HUES6 (cell line): ENCODE measurements around the gene CHI3L2.

Source experiments
- H3K27ac ChIP-seq: 2 replicates; pipeline ENCODE4 v1.7.0; 2013; ENCODE audit warnings: low read depth, mild to moderate bottlenecking, low read length, inconsistent platforms
- H3K27me3 ChIP-seq: 2 replicates; pipeline ENCODE4 v1.6.1; 2013; ENCODE audit warnings: low read length; ENCODE audit not compliant: control insufficient read depth, insufficient read depth
- H3K36me3 ChIP-seq: 2 replicates; pipeline ENCODE4 v1.6.1; 2013; ENCODE audit warnings: low read length; ENCODE audit not compliant: control insufficient read depth, insufficient read depth
- H3K4me1 ChIP-seq: 2 replicates; pipeline ENCODE4 v1.6.1; 2013; ENCODE audit warnings: low read length; ENCODE audit not compliant: control insufficient read depth, insufficient read depth
- H3K4me3 ChIP-seq: 2 replicates; pipeline ENCODE4 v1.5.1; 2013; ENCODE audit warnings: low read depth, low read length
- H3K9ac ChIP-seq: one replicate; pipeline ENCODE4 v1.6.1; 2013; ENCODE audit warnings: mild to moderate bottlenecking, low read length
- H3K9me3 ChIP-seq: 2 replicates; pipeline ENCODE4 v1.6.1; 2013; ENCODE audit warnings: low read depth, low read length; ENCODE audit not compliant: control insufficient read depth, insufficient read depth

The CHI3L2 gene

GRCh38 chr1:111236806-111237205, 9.3 kb downstream of the CHI3L2 start:
- Histone ChIP-seq H3K36me3 (no peaks in the 10 kb centered on the region), H3K27ac (no peak overlapping the region)

GRCh38 chr1:111238056-111238795, 10.7 kb downstream of the CHI3L2 start:
- H3K27me3 ChIP-seq, result no peaks in the 10 kb centered on the region
- H3K9ac ChIP-seq, result no peak overlapping the region
- no peak overlapping the region for H3K27ac ChIP-seq
- no peak overlapping the region for H3K4me3 ChIP-seq
- no peaks in the 10 kb centered on the region for H3K4me1 ChIP-seq
- H3K9me3 ChIP-seq, result 0 out of 2 replicates have a peak, but pooled peaks cover 4% of the 10 kb centered on the region
- no peaks in the 10 kb centered on the region for H3K36me3 ChIP-seq

More at GRCh38 chr1:111236806-111237205, 9.3 kb downstream of the CHI3L2 start:
- Histone ChIP-seq H3K4me3 (no peak overlapping the region), H3K4me1 (no peaks in the 10 kb centered on the region), H3K27me3 (no peaks in the 10 kb centered on the region), H3K9ac (no peak overlapping the region), H3K9me3 (0 out of 2 replicates have a peak, but pooled peaks cover 5% of the 10 kb centered on the region)

GRCh38 chr1:111241797-111242196, 14.3 kb downstream of the CHI3L2 start:
- H3K9me3 ChIP-seq, result no peaks in the 10 kb centered on the region
- no peak overlapping the region for H3K4me3 ChIP-seq
- no peaks in the 10 kb centered on the region for H3K27me3 ChIP-seq
- no peak overlapping the region for H3K27ac ChIP-seq
- no peak overlapping the region for H3K9ac ChIP-seq
- H3K36me3 ChIP-seq, result no peaks in the 10 kb centered on the region
- no peaks in the 10 kb centered on the region for H3K4me1 ChIP-seq

DNA sequence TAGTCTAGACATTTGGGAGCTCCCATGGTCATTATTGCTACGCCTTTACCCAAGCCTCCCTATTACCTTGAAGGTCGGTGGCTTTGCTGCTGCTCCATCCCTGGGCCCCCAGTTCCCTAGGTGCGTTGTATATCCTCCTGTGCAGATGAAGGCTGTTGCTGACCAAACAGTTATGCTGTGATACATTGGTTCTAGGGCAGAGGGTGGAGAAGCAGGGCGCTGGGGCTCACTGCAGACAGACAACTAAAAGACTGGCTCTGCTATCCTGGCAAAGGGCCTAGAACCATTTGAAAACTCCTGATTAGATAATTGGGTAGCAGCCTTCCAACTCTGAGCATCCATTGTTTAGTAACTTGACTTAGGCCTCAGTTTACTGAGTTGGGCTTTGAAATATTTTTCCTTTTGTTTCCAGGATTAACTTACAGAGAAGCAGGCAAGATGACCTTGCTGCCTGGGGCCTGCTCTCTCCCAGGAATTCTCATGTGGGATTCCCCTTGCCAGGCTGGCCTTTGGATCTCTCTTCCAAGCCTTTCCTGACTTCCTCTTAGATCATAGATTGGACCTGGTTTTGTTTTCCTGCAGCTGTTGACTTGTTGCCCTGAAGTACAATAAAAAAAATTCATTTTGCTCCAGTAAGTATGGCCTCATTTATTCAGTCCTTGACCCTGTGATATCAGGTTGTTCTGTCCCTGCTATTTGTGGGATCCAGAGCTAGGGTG, 15.5 kb downstream of the CHI3L2 start:
- H3K27ac ChIP-seq, result no peak overlapping the region
- H3K9ac ChIP-seq, result no peak overlapping the region
- H3K27me3 ChIP-seq, result no peaks in the 10 kb centered on the region
- H3K4me1 ChIP-seq, result no peaks in the 10 kb centered on the region
- no peak overlapping the region for H3K4me3 ChIP-seq
- no peaks in the 10 kb centered on the region for H3K9me3 ChIP-seq
- no peaks in the 10 kb centered on the region for H3K36me3 ChIP-seq

DNA sequence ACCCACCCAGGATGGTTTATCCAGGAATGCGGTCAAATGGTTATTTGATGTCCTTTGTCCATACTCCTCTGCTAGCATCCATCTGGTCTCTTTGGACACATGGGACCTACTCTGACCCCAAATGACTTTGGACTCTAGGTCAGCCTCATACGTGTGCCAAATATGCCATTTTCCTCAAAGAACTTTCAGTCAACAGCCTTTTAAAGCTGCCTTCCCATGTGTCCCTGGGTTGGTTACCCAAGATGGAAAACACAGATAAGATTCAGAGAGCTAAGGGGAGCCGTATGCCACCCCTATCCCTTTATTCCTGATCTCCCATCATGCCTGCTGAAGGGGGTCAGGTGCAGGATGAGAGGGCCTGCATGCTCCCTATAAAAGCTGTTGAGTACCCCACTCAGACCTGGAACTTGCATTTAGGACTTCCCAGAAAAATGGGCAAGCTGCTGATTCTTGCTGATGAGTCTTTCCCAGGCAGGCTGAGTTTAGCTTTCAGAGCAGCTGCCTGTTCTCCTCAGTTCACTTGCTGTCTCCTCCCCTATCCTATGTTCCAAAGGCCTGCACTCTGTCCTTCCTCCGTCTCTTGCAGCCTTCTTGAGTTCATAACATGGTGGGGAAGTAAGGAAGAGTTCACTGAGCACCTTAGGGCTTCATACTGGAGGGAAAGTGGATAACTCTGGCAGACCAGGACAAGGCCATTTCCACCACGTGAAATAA, 19.8 kb downstream of the CHI3L2 start:
- no peaks in the 10 kb centered on the region for H3K9me3 ChIP-seq
- no peak overlapping the region for H3K27ac ChIP-seq
- no peaks in the 10 kb centered on the region for H3K4me1 ChIP-seq
- H3K4me3 ChIP-seq, result no peak overlapping the region
- no peaks in the 10 kb centered on the region for H3K27me3 ChIP-seq
- no peaks in the 10 kb centered on the region for H3K36me3 ChIP-seq
- H3K9ac ChIP-seq, result no peak overlapping the region

DNA sequence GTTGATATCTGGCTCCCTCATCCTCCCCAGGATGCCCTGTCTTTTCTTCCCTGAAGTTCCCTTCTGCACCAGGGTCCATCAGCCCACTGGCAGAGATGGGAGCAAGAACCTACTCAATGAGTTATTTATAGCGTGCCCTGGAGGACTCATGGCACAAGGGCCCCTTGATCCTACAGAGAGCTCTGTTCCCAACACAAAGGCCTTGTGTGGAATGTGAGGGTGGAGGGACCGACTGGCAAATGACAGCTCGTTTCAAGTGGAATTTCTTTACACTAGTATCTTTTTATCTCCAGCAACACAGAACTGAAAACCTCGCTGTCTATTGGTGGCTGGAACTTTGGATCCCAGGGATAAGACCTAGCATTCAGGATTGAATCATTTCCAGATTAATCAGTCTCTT, 22.4 kb downstream of the CHI3L2 start:
- Histone ChIP-seq H3K9ac (no peak overlapping the region), H3K4me3 (no peak overlapping the region), H3K27ac (no peak overlapping the region), H3K36me3 (no peaks in the 10 kb centered on the region), H3K4me1 (no peaks in the 10 kb centered on the region), H3K9me3 (no peaks in the 10 kb centered on the region), H3K27me3 (no peaks in the 10 kb centered on the region)

DNA sequence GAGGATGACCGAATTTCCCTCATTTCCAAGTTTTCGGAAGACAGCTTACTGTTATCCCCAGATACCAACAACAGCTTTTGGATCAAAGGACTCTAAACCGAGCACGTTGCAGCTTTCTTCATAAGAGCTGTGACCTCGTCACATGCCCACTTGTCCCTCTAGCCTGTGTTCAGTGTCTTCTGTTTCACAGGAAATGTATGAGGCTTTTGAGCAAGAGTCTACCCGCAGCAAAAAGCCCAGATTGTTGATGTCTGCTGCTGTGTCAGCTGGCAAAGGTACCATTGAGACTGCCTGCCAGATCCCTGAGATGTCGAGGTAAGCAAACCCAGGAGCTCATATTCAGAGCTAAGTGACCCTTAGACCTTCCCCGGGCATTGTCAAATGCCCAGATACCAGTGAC, 24.1 kb downstream of the CHI3L2 start:
- Histone ChIP-seq H3K27me3 (0 out of 2 replicates have a peak, but pooled peaks cover 4% of the 10 kb centered on the region), H3K9me3 (no peaks in the 10 kb centered on the region), H3K4me1 (no peaks in the 10 kb centered on the region), H3K27ac (no peak overlapping the region), H3K9ac (no peak overlapping the region), H3K36me3 (no peaks in the 10 kb centered on the region), H3K4me3 (no peak overlapping the region)

- Histone ChIP-seq H3K4me1 (no peaks in the 10 kb centered on the region), H3K27me3 (0 out of 2 replicates have a peak, but pooled peaks cover 4% of the 10 kb centered on the region)
Observed at GRCh38 chr1:111252786-111253185, 25.3 kb downstream of the CHI3L2 start.

DNA sequence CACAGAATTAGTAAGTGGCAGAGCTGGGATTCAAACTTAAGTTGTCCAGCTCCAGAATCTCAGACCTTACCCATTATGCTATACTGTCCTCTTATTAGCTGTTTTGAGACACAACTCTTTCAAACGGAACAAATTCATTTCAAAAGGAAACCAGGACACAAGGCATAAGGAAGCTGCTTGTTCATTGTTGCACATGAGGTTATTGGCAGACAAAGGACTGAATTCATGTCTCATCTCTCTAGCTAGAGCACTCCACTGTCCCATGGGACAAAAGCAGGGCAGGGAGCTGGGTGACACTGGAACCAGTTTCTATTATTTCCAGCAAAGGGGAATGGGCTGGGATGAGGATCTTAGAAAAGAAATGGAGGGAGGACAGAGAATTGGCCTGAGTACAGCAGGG, 26.4 kb downstream of the CHI3L2 start:
- Histone ChIP-seq H3K9ac (no peak overlapping the region), H3K4me1 (no peaks in the 10 kb centered on the region), H3K36me3 (no peaks in the 10 kb centered on the region), H3K27me3 (0 out of 2 replicates have a peak, but pooled peaks cover 4% of the 10 kb centered on the region), H3K9me3 (no peaks in the 10 kb centered on the region), H3K27ac (no peak overlapping the region), H3K4me3 (no peak overlapping the region)

More at GRCh38 chr1:111252786-111253185, 25.3 kb downstream of the CHI3L2 start:
- no peaks in the 10 kb centered on the region for H3K36me3 ChIP-seq
- no peak overlapping the region for H3K9ac ChIP-seq
- H3K27ac ChIP-seq, result no peak overlapping the region
- no peak overlapping the region for H3K4me3 ChIP-seq
- H3K9me3 ChIP-seq, result no peaks in the 10 kb centered on the region

DNA sequence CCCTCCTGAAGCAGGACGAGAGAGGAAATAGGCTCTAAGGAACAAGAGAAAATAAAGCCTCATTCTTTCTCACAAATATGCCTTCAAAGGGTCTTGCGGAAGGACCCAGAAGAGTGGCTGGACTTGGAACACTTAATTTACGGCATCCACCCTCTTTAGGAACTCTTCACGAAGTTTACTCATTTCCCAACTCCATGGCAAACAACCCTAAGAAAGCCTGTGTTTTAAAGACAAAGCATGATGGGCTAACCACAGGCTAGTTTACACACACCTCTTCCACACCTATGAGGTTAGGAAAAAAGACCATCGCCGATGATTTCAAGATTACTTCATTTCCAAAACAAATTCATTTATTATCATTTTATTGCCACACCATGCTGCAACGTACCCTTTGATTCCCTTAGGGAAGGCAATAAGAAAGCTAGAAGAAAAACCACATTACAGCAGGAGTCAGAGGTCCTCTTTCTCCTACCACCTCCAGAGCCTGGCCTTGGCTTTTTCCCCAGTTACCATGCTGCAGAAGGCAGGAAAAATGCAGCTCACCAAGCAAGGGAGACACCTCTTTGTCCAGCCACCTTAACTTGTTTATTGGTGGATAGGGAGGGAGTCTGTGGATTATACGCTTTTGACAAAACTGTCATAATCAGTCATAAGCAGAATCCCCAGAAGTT, 29.6 kb downstream of the CHI3L2 start:
- 0 out of 2 replicates have a peak, but pooled peaks cover 3% of the 10 kb centered on the region for H3K4me1 ChIP-seq
- H3K27ac ChIP-seq, result no peak overlapping the region

More for the DNA sequence above, 29.6 kb downstream of the CHI3L2 start:
- peaks cover 4% of the 10 kb centered on the region; the same call in 1 of the 2 replicates for H3K9me3 ChIP-seq
- H3K9ac ChIP-seq, result no peak overlapping the region
- 0 out of 2 replicates have a peak, but pooled peaks cover 4% of the 10 kb centered on the region for H3K27me3 ChIP-seq
- H3K36me3 ChIP-seq, result no peaks in the 10 kb centered on the region
- H3K4me3 ChIP-seq, result no peak overlapping the region
